Heart right ventricle (tissue), 16 donors: ENCODE measurements around the gene SCUBE1. TPM values are rescaled to one million over a fixed set of nuclear protein-coding genes. Genes with fewer than 3 reads are reported as not detected.
A peak's percentile ranks its signal among the peaks of the same experiment; 100 is the strongest.

Experiments
- ATAC-seq, 8 donors: fragments of 200-7000 bp; cut with Tn5 transposase; one replicate each; pipeline ENCODE4 v1.9.1; 2020; ENCODE audit warnings: mild to moderate bottlenecking in 8 of 8, moderate library complexity in 8 of 8, moderate number of reproducible peaks in 1 of 8
- DNase-seq, 2 donors: peaks; one replicate each; pipeline ENCODE4 v3.0.0-alpha.2; 2020
- H3K27ac ChIP-seq, 10 donors: fragments of 200-600 bp; sonication (generic) in 2 of 10; one replicate each; pipeline versions ENCODE4 v1.5.0 to v1.8.0; 2020 to 2022; ENCODE audit warnings: mild to moderate bottlenecking in 3 of 10
- H3K27me3 ChIP-seq, 7 donors: fragments of 200-600 bp; one replicate each; pipeline ENCODE4 v1.8.0; 2021 to 2022; ENCODE audit warnings: mild to moderate bottlenecking in 2 of 7
- H3K36me3 ChIP-seq, 9 donors: fragments of 200-600 bp; sonication (generic) in 1 of 9; one replicate each; pipeline versions ENCODE4 v1.5.0 to v1.8.0; 2020 to 2022; ENCODE audit warnings: mild to moderate bottlenecking in 2 of 9
- H3K4me1 ChIP-seq, 9 donors: fragments of 200-600 bp; sonication (generic) in 1 of 9; one replicate each; pipeline versions ENCODE4 v1.5.0 to v1.8.0; 2020 to 2022; ENCODE audit warnings: mild to moderate bottlenecking in 4 of 9
- H3K4me3 ChIP-seq, 10 donors: fragments of 200-600 bp; sonication (generic) in 2 of 10; one replicate each; pipeline versions ENCODE4 v1.5.0 to v1.8.0; 2020 to 2022; ENCODE audit warnings: mild to moderate bottlenecking in 7 of 10, moderate library complexity in 2 of 10
- H3K9me3 ChIP-seq, 11 donors: fragments of 200-600 bp in 10 of 11; sonication (generic) in 2 of 11; one replicate each; pipeline versions ENCODE4 v1.5.0 to v1.8.0; 2013 to 2022; ENCODE audit warnings: mild to moderate bottlenecking in 2 of 11, control low read depth in 1 of 11, moderate library complexity in 1 of 11
- CTCF ChIP-seq, 9 donors: fragments of 200-600 bp; sonication (generic) in 2 of 9; IDR thresholded peaks; one replicate each; pipeline versions ENCODE4 v1.5.0 to v1.8.0; 2021 to 2022; ENCODE audit warnings: antibody characterized with exemption in 9 of 9, mild to moderate bottlenecking in 5 of 9, moderate library complexity in 1 of 9
- WGBS, 2 donors: extraction: QIAGEN DNeasy Blood & Tissue Kit; methylation state at CpG; one replicate each; pipeline ENCODE4 v1.1.7; 2013; ENCODE audit warnings: inconsistent platforms in 1 of 2; 5-methylcytosine and 5-hydroxymethylcytosine counted together
- intact Hi-C, 10 donors: fragments of 100-400 bp; cut with DNase I; formaldehyde crosslinking; loops; one replicate each; pipeline versions ENCODE4 v1.11.1 to v1.14.2; 2022
- polyA plus RNA-seq, 2 donors: library from polyadenylated mRNA; stranded (reverse); fragments of 200-250 nt; gene quantifications; one replicate each; pipeline ENCODE4 v1.2.3, GENCODE V29; 2013
- total RNA-seq, 10 donors: library from RNA; stranded (reverse); fragmentation: NEBNext Ultra II Directional in 3 of 10; extraction: Animal tissue kit (Norgen Biotek cat#: 25700) in 3 of 10; gene quantifications; one replicate each; pipeline versions ENCODE4 v1.2.1 to v1.2.4, GENCODE V29; 2021 to 2023
- donor health status: Arrhythmogenic right ventricular cardiomyopathy.
- donor health status: ischemic (EF 13 %, LVEDD 7.1; RV severe dilation, severe dysfunction).
- donor health status: healthy with polysubstance abuse.
- donor health status: DM: no; HTN: yes; CAD: no.
- donor health status: DM: no; HTN: no; CAD: no.
- donor health status: ischemic (EF 25% LVEDD 6.9; RV normal size, moderate dysfunction).
- donor health status: ischemic (EF 25% LVEDD 5.7; RV mildly dilated, moderate dysfunction).
- donor health status: healthy.
- donor health status: DM: yes; HTN: yes; CAD: no.
- donor health status: Ischemic cardiomyopathy.
- donor health status: ischemic (EF 35%, LVEDD 5.7; RV mildly dilated, moderate dysfunction).
- donor health status: nonischemic (EF 11% LVEDD 7.7; RV severe dilation, severe dysfunction).
- donor health status: DM: yes; HTN: yes; CAD: no.
- donor health status: PGD.
- donor health status: ischemic (EF 29% LVEDD 5.4; RV normal size, mild dysfunction).
- donor health status: nonischemic (EF 23%, LVEDD 6.1; RV moderate dilation, normal function).

Gene SCUBE1
- total and polyA plus RNA-seq, 12 donors = 0.01 to 0.60 (median 0.13) TPM; not detected in 1

- no peak for DNase-seq
- Histone ChIP-seq H3K27ac (peak overlapping the region in 1 of 10 donors; percentile 55), H3K9me3 (no peaks in the 10 kb centered on the region), H3K4me1 (peaks cover 0 to 26% (median 10%) of the 10 kb centered on the region in 9 donors), H3K27me3 (no peaks in the 10 kb centered on the region), H3K36me3 (no peaks in the 10 kb centered on the region), H3K4me3 (no peak overlapping the region)
- 66 to 67% methylated on average over 18 of the region's 18 CpGs for WGBS, 2 donors
- ATAC-seq = peak in 4 of 8 donors; percentile 11 to 54 (median 35)
- intact Hi-C loops = no loop called here
- no peak for TF ChIP-seq CTCF (IDR thresholded peaks at IDR 0.05)
Measured at GRCh38 chr22:43297270-43298061, 45.7 kb downstream of the SCUBE1 start.

GRCh38 chr22:43296276-43296902, 46.8 kb downstream of the SCUBE1 start:
- TF ChIP-seq CTCF (IDR thresholded peaks at IDR 0.05) = no peak

GRCh38 chr22:43295660-43296059, 47.5 kb downstream of the SCUBE1 start:
- Histone ChIP-seq H3K27me3 (no peaks in the 10 kb centered on the region), H3K4me1 (peaks cover 0 to 26% (median 10%) of the 10 kb centered on the region in 9 donors), H3K36me3 (no peaks in the 10 kb centered on the region), H3K9me3 (no peaks in the 10 kb centered on the region), H3K4me3 (no peak overlapping the region), H3K27ac (no peak overlapping the region)
- no peak for DNase-seq
- WGBS, 2 donors = 89 to 95% methylated on average over 6 of the region's 6 CpGs
- no peak for ATAC-seq
- intact Hi-C loops = no loop called here
- no peak for TF ChIP-seq CTCF (IDR thresholded peaks at IDR 0.05)

More at GRCh38 chr22:43296276-43296902, 46.8 kb downstream of the SCUBE1 start:
- H3K27me3 ChIP-seq = no peaks in the 10 kb centered on the region
- H3K4me1 ChIP-seq = peaks cover 0 to 26% (median 10%) of the 10 kb centered on the region in 9 donors
- H3K27ac ChIP-seq = no peak overlapping the region
- no peak for DNase-seq
- H3K9me3 ChIP-seq = no peaks in the 10 kb centered on the region
- H3K4me3 ChIP-seq = no peak overlapping the region
- no peaks in the 10 kb centered on the region for H3K36me3 ChIP-seq
- intact Hi-C loops = no loop called here
- ATAC-seq = peak in 1 of 8 donors; percentile 9
- 65 to 74% methylated on average over 16 of the region's 16 CpGs for WGBS, 2 donors

GRCh38 chr22:43295173-43295572, 48.0 kb downstream of the SCUBE1 start:
- Histone ChIP-seq H3K9me3 (no peaks in the 10 kb centered on the region), H3K27me3 (no peaks in the 10 kb centered on the region), H3K27ac (no peak overlapping the region), H3K4me1 (peaks cover 2 to 30% (median 13%) of the 10 kb centered on the region in 9 donors), H3K36me3 (no peaks in the 10 kb centered on the region), H3K4me3 (no peak overlapping the region)
- intact Hi-C loops = no loop called here
- no peak for TF ChIP-seq CTCF (IDR thresholded peaks at IDR 0.05)
- ATAC-seq (peak in 1 of 8 donors; percentile 14), DNase-seq (no peak)
- 72 to 75% methylated on average over 6 of the region's 6 CpGs for WGBS, 2 donors
